ENCODE results near the gene PTRHD1. TPM values are rescaled to one million over a fixed set of nuclear protein-coding genes. Genes with fewer than 3 reads are reported as not detected.

Gene PTRHD1
- polyA plus RNA-seq, 4 donors: 35.1 to 41.2 (median 38.3) TPM

GRCh38 chr2:24766609-24767008 is 26.6 kb downstream of the PTRHD1 start:
- no peak for DNase-seq (ENCODE audit: low read depth in 4 of 4, low spot score in 3 of 4)

- no peak for DNase-seq (ENCODE audit: low read depth in 4 of 4, low spot score in 3 of 4)
Measured at GRCh38 chr2:24763843-24764242, 29.3 kb downstream of the PTRHD1 start.

GRCh38 chr2:24762518-24762917 is 30.7 kb downstream of the PTRHD1 start:
- no peak for DNase-seq (ENCODE audit: low read depth in 4 of 4, low spot score in 3 of 4)

- DNase-seq (ENCODE audit: low read depth in 4 of 4, low spot score in 3 of 4): no peak
Measured at GRCh38 chr2:24761866-24762265, 31.3 kb downstream of the PTRHD1 start.

- no peak for DNase-seq (ENCODE audit: low read depth in 4 of 4, low spot score in 3 of 4)
Measured at GRCh38 chr2:24756789-24757188, 36.4 kb downstream of the PTRHD1 start.

- peak in 1 of 4 donors; percentile 41 for DNase-seq (ENCODE audit: low read depth in 4 of 4, low spot score in 3 of 4)
Measured at GRCh38 chr2:24754985-24755705, 38.0 kb downstream of the PTRHD1 start.

- DNase-seq (ENCODE audit: low read depth in 4 of 4, low spot score in 3 of 4): no peak
Measured at GRCh38 chr2:24749069-24749691, 44.0 kb downstream of the PTRHD1 start.

GRCh38 chr2:24747299-24747698 is 45.9 kb downstream of the PTRHD1 start:
- DNase-seq (ENCODE audit: low read depth in 4 of 4, low spot score in 3 of 4): no peak

- DNase-seq (ENCODE audit: low read depth in 4 of 4, low spot score in 3 of 4): no peak
Measured at GRCh38 chr2:24745825-24746224, 47.4 kb downstream of the PTRHD1 start.

- DNase-seq (ENCODE audit: low read depth in 4 of 4, low spot score in 3 of 4): no peak
Measured at GRCh38 chr2:24744356-24744755, 48.8 kb downstream of the PTRHD1 start.

- DNase-seq (ENCODE audit: low read depth in 4 of 4, low spot score in 3 of 4): no peak
Measured at GRCh38 chr2:24743924-24744323, 49.3 kb downstream of the PTRHD1 start.

GRCh38 chr2:24742730-24743129 is 50.5 kb downstream of the PTRHD1 start:
- no peak for DNase-seq (ENCODE audit: low read depth in 4 of 4, low spot score in 3 of 4)

- DNase-seq (ENCODE audit: low read depth in 4 of 4, low spot score in 3 of 4): no peak
Measured at GRCh38 chr2:24740142-24740541, 53.0 kb downstream of the PTRHD1 start.

Other genes with a start within 250 kb of the PTRHD1 start
- 10 to 100 TPM; 19.2 to 23.0 (median 20.9) TPM for gene CENPO, start within 50 bp of the PTRHD1 start, polyA plus RNA-seq (ENCODE audit: insufficient read length in 4 of 4)
- 10 to 100 TPM; 16.0 to 45.5 (median 22.9) TPM for gene ADCY3, start 126.8 kb upstream of the PTRHD1 start, polyA plus RNA-seq (ENCODE audit: insufficient read length in 4 of 4)
- 10 to 100 TPM in 3 of 4 donors, 1 to 10 TPM in 1; 6.5 to 10.4 (median 10.1) TPM for gene DNAJC27, start 178.6 kb upstream of the PTRHD1 start, polyA plus RNA-seq (ENCODE audit: insufficient read length in 4 of 4)
- gene EFR3B, start 248.7 kb upstream of the PTRHD1 start, polyA plus RNA-seq (ENCODE audit: insufficient read length in 4 of 4): 1 to 10 TPM; 4.7 to 8.2 (median 6.0) TPM

All from left renal pelvis (tissue), 4 donors.